GM12864 (cell line): Measurements from ENCODE around the gene CHI3L1.
"Not testable (repeated sequence)": the region's sequence is repeated elsewhere in the genome, so short reads cannot be mapped to it uniquely, and the experiment has no call there.

ENCODE experiments used
- DNase-seq: peaks from one replicate; pipeline ENCODE4 v3.0.0-alpha.2; 2011; ENCODE audit warnings: low read depth
- H3K4me3 ChIP-seq: 2 replicates; pipeline ENCODE4 v1.5.1; 2011; ENCODE audit warnings: mild to moderate bottlenecking, low read depth, low read length, control low read depth
- CTCF ChIP-seq: IDR thresholded peaks from 2 replicates; pipeline ENCODE4 v1.5.1; 2011; ENCODE audit warnings: low read depth, mild to moderate bottlenecking, moderate library complexity, low read length, control low read depth, inconsistent platforms; ENCODE audit errors: missing control alignments

Gene CHI3L1

GRCh38 chr1:203186446-203187303 is at the start of gene CHI3L1:
Gene CHI3L1, minus strand, starts transcription at chr1:203186704. Its CDS starts 81 bp downstream, at chr1:203186623.
- no peak within 1 kb of the TSS for H3K4me3 ChIP-seq
- no peak for DNase-seq
- TF ChIP-seq CTCF: no peak

DNA sequence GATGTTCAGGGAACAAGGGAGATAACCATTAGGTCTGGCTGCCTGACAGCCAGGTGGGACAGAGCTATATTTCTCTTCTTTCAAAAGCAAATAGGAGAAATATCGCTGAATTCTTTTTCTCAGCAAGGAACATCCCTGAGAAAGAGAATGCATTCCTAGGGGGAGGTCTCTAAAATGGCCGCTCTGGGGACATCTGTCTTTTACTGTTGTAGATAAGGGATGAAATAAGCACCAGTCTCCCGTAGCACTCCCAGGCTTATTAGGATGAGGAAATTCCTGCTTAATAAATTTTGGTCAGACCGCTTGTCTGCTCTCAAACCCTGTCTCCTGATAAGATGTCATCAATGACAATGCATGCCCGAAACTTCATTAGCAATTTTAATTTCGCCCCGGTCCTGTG is 48.4 kb upstream of the CHI3L1 start:
- not testable (repeated sequence) for H3K4me3 ChIP-seq

DNA sequence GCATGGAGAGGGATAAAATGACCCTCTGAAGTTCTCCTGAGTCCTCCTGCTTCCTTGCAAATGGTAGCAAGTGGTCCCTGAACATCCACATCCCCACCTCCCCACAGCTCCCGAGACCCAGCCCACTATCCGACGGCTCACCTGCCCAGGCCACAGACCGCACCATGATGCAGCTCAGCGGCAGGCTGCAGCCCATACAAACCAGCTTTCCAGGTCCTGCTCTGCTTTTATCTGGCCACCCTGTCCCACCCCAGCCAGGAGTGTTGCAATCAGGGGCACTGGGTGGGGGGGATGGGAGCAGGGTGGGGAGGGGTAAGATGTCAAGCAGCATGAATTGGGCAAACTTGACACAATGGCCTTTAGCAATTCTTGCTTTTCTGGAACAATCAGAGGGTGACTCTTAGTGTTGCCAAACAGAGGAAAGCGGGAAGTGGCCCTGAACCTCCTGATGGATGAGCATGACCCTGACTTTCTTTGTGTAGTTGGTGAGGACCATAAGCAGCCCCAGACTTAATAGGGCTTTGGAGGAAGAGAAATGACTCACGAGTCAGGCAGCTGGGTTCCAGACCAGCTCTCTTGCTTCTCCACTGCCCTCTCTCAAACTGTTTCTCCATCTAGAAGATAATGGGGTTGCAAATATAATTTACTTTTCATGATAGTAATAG is 43.1 kb upstream of the CHI3L1 start, which contains the start of gene CHIT1:
CHIT1 (minus strand) TSS at position 203 of the 665 bp plus-strand sequence; CDS start at position 166, 37 bp downstream.
- TF ChIP-seq CTCF: no peak
- no peak for DNase-seq
- H3K4me3 ChIP-seq: no peak within 1 kb of the TSS

More for the DNA sequence above, 48.4 kb upstream of the CHI3L1 start:
- not testable (repeated sequence) for DNase-seq

DNA sequence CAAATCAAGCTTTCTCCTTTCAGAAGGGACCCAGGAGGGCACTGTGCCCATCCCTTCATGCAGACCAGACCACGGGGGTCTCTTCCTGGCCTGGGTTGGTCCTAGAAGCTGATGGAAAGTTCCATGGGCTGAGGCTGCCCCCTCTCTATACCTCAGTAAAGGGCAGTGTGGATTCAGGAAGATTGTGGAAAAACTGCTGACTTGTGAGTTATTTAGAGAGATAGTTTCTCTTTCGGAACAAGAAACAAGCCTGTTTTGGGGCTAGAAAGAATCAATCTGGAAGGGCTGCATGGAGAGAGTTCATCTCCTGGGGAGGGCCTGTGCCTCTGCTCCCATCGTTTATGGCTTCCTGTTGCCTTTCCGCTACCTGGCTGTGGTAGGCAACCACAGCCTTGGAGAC is 42.2 kb upstream of the CHI3L1 start:
- DNase-seq: no peak
- TF ChIP-seq CTCF: no peak
- H3K4me3 ChIP-seq: no peak overlapping the region

DNA sequence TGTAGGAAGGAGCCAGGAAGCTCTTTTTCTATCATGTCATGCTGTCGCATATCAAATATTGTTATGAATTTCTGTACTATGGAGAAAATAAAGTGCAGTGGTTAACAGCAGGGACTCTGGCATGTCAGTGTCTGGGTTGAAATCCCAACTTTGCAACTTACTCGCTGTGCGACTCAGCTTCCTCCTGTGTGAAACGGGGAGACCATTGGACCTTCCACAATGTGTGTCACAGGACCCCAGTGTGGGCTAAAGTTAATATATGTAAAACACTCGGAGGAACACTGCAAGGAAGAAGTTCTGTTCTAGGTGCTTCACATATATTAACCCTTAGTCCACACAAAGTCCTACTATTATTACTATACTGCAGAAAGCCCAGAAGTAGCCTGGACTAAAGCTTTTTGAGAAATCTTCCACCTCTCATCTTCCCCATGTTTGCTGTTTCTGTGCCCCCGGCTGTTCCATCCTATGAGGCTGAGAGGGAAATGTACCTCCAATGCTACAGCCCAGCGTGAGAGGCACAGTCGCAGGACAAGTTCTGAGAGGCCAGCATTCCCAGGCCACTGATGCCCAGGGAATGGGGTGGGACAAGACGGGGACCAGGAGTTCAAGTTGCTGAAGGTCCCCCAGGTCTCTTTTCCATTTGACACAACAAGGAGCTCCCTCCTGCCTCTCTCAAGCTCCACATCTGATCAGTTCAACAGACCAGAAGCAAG is 41.0 kb upstream of the CHI3L1 start:
- no peak for TF ChIP-seq CTCF
- no peak for DNase-seq
- no peak overlapping the region for H3K4me3 ChIP-seq

DNA sequence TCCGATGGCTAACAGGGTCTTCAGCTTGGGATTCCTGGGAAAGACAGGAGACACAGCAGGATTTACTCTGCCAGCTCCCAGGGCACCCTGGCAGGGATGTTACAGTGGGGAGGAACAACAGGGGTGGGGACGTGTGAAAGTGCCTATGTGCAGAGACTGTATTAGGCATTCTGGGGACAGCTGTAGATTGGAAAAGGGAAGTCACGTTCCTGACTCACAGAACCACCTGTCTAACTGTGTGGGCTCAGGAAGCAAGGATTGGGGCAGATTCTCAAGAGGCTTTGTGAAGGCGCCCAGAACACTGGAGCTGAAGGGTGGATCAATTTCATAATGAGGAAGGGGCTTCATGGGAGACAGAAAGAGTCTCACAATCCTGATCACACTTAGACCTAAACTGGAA is 38.6 kb upstream of the CHI3L1 start:
- no peak for DNase-seq
- H3K4me3 ChIP-seq: no peak overlapping the region

More for the DNA sequence above, 38.6 kb upstream of the CHI3L1 start:
- no peak for TF ChIP-seq CTCF
